Activated CD4-positive, alpha-beta T cell treated with anti-CD3 and anti-CD28 coated beads, Interleukin-2, Interleukin-4, amounts not matched to agents 100 ng/mL and 50 ng/mL, durations not matched to agents 16 hours and 8 hours (primary cell): ENCODE measurements around the gene MRPS10.
A peak's percentile ranks its signal among the peaks of the same experiment; 100 is the strongest.
"Not testable (repeated sequence)": the region's sequence is repeated elsewhere in the genome, so short reads cannot be mapped to it uniquely, and the experiment has no call there.

Experiments used
- DNase-seq: peaks from one replicate; pipeline ENCODE4 v3.0.0-alpha.2; 2020; ENCODE audit warnings: low spot score

The MRPS10 gene

DNA sequence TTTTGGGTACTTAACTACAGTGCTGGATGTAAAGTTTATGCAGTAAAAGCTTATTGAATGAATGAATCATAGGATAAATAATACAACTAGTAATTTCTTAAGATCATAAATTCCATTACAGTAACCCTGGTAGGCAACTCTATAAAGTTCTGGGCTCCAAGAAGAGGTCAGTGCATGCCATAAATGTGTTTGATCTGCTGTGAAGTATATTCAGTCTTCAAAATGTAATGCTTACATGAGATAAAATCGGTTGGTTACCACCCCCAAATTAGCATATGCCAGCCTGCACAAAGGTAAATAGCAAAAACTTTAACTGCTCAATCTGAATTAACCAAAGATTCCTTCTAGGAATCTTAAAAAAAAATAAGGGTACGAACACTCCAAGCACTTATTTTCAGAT lies 10.1 kb downstream of the MRPS10 start:
- not testable (repeated sequence) for DNase-seq

- no peak for DNase-seq
Observed at GRCh38 chr6:42204768-42205282, 12.8 kb downstream of the MRPS10 start.

DNA sequence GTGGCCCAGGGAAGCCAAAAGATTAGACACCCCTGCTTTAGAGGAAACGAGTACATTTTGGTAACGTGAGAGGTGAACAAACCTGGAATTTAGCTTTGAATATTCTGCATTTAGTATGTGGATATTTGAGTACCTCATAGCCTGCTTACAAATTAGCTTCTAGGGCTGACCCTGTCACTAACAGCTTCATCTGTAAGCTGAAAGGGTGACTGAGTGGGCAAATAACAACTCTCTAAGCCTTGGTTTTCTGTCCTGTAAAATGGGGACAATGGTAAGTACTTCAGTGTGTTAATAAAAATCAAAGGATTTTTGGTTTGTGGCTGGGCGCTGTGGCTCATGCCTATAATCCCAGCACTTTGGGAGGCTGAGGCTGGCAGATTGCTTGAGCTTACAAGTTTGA lies 14.5 kb downstream of the MRPS10 start:
- no peak for DNase-seq

DNA sequence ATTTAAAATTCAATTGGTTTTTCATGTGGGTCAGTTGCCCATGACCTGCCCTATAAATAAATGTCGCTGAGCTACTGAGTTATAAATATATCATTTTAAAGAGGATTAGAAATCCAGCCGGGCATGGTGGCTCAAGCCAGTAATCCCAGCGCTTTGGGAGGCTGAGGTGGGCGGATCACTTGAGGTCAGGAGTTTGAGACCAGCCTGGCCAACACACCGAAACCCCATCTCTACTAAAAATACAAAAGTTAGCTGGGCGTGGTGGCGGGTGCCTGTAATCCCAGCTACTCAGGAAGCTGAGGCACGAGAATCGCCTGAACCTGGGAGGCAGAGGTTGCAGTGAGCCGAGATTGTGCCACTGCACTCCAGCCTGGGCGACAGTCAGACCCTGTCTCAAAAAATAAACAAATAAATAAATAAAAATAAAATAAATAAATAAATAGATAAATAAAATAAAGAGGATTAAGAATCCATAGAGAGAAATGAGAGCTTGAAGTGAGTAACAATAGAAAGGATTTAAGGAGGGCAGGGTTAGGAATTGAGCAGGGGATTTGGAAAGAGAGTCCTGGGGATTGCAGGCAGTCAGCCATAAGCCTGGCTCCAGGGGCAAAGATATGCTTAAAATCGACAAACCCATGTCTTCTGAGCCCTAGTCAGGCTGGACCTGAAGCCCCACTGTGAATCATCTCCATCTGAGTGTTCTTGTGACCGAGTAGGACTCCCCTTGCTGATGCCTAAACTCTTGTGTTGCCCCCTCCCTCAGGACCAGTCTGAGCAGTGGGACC lies 15.3 kb downstream of the MRPS10 start:
- DNase-seq, result not testable (repeated sequence)

DNA sequence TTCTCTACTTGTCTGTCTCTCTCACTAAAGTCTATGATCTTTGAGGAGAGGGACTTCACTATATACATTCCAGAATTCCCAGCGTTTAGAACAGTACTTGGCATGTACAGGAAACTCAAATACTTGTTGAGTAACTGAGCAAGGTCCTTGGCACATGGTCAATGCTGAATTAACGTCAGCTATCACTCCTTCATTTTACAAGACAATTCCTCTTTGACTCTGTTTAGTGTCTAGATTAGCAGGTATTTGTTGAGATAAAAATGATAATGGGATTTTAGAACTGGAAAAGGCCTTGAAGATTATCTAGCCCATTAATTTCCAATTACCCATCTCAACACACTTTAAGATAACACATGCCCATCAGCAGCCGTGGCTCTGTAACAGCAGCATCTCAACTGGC lies 16.3 kb downstream of the MRPS10 start:
- DNase-seq, result no peak

DNA sequence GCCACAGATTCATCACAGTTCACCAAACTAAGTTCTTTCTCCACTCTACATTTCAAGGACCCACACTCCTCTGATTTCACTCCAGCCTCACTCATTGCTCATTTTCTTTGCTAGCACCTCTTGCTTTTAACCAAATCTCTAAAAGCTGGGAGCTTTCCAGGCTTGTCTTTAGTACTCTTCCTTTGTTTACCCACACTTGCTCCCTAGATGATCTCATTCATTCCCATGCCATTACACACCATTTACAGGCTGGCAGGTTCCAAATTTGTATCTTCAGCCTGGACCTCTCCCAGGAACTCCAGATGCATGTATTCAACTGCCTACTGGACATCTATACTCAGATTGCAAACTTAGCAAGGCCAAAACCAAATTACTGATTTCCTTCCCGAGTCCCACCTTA lies 17.6 kb downstream of the MRPS10 start:
- no peak for DNase-seq

DNA sequence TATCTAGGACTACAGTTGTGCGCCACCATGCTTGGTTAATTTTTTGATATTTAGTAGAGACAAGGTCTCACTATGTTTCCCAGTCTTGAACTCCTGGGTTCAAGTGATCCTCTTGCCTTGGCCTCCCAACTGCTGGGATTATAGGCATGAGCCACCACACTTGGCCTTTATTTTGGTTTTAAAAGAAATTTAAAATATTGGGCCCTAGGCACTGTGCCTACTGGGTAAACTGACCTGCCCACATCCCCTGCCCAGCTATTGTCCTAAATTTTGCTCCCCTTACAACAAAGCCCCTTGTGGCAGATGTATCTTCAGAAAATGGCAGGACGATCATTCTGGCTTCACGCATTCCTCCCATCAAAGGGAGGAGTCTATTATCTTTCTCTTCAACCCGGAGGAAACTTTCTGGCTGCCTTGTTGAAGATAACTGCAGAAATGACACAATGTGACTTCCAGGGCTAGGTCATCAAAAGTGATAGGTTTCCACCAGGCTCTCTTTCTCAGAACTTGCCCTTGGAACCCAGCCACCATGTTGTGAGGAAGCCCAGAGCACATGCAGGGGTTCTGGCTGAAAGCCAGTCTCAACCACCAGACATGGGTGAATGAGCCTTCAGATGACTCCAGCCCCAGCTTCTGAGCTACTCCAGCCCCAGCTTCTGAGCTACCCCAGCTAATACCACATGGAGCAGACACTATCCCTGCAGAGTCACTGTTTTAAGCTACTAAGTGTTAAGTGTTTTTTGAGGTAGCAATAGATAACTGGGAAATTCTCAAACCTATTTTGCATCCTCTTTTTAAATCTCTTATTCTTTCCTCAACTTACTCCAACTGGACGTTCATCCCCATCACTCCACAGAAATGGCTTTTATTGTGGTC lies 18.3 kb downstream of the MRPS10 start:
- no peak for DNase-seq

DNA sequence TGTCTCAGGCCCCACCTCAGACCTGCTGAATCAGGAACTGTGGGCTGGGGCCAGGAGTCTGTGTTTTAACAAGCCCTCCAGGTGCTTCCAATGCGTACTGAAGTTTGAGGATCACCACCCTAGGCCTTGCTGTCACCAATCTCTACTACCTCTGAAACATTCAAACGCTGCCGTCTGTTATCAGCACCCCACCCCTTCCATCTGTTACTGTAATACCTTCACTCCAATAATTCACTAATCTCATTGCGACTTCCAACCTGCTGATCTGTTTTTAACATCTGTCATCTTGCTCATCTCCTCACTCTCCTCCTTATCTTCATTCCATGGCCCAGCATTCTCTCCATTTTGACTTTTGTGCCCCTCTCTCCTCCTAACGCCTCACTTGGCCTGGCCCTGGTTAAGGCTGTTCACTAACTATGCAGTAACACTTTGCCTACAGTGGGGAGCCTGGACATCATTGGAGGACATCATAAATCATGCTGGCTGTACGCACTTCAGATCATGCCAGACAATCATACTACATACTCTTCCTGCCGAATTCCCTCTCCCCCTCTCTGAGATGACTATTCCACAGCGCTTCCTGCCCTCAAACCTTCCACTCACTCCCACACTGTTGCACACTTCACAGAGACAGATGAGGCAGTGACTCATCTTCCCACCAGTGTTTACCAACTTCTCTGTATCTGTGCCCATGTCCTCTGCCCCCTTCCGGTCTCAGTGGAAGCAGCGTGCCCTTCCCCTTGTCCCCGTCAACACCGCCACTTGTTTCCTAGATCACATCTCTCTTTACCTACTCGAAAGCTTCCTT lies 19.9 kb downstream of the MRPS10 start:
- DNase-seq, result peak; percentile 15

- DNase-seq, result no peak
Observed at GRCh38 chr6:42195415-42195814, 22.2 kb downstream of the MRPS10 start.

- DNase-seq, result no peak
Observed at GRCh38 chr6:42194056-42194455, 23.6 kb downstream of the MRPS10 start.

DNA sequence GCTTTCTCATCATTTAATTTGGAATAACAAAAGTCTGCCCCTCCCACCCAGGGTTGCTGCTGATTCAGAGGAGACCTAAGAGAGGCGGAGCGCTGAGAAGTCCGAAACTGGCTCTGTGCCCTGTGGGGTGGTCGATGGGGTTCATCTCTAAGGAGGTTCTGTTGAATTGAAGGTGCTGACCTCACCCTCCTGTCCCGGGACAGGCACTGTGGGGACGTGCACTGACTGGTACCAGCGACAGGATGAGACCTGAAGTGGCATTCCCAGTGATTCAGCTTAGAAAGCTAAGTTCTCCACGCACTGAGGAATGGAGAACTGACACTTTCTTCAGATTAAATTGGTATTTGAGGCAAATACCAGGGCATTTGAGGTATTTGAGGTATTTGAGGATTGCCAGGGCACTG lies 24.2 kb downstream of the MRPS10 start:
- DNase-seq, result no peak

DNA sequence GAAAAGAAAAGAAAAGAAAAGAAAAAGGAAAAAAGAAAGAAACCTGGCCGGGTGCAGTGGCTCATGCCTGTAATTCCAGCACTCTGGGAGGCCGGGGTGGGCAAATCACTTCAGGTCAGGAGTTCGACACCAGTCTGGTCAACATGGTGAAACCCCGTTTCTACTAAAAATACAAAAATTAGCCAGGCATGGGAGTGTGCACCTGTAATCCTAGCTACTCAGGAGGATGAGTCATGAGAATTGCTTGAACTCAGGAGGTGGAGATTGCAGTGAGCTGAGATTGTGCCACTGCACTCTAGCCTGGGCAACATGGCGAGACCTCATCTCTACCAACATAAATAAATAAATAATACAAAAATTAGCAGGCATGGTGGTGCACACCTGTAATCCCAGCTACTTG lies 25.3 kb downstream of the MRPS10 start:
- not testable (repeated sequence) for DNase-seq

DNA sequence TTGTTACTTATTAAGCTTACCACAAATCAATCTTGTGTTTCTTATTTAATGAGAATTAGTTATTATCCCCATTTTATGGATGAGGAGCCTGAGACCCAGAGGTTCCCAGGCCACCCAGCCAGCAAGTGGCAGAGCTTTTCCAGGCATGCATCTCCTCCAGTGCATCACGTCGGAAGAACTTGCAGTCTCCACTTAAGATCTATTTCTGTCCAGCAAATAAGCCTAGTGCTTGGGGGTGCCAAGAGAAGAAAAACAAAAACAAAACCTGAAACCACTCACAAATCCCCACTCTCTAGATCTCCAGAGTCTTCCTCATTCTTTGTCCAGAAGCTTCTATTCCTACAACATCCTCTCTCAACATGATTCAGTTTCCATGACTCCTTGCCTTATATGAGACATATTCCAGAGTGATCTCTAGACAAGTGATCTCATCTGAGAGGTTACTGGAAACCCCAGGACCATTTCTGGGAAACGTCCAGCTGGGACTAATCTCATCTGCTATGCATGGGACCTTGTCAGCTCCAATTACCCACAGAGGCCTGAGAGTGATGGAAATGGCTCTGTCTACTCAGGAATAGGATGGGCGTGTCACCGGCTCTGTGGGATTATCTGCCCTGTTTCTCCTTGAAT lies 27.0 kb downstream of the MRPS10 start:
- no peak for DNase-seq

DNA sequence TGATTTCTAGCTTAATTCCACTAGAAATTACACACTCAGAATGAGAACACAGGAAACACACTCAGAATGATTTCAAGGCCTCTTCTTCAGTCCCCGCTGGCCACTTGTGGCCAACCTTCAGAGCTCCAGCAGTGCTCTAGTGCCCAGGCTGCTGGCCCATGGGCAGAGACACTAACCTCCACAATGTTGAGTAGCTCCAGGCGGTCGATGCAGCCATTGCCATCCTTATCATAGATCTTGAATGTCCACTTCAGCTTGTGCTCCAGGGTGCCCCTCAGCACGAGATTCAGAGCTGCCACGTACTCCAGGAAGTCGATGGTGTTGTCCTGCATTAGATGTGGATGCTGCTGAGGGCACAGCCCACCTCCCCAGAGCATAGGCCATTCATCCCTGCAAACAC lies 29.3 kb downstream of the MRPS10 start:
- DNase-seq, result no peak

DNA sequence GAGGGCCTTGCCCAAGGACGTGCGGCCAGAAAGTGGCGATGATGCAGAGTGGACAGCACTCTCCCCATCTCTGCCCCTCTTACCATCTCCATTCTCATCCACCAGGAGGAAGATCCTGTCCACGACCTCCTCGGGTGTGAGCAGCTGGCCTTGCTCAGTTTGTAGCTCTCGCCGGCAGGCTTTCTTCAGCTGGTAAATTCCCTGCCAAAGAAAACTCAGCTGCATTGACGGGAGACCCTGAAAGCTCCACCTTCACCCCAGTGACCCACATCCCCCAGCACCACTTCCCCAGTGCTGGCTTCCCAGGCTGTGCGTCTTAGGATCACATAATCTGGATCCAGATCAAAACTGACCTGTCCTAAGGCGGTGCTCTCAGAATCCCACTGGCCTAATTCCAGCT lies 32.1 kb downstream of the MRPS10 start:
- DNase-seq, result no peak

DNA sequence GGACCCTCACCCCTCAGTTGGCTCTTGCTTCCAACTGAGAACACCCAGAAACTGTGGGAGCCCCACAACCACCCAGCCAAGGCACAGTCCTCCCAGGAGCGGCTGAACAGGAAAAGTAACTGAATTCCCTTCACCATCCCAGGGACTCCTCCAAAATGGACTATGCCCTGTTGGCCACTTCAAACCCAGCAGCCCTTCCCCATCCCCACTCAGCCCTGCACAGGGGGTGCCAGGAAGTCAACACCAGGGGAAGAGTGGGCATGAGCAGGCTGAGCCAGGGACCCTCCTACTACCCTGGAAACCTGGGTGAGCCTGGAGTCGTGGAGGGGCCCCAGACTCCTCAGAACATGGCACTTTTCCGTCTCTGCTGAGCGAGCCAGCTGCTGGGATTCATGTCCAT lies 33.2 kb downstream of the MRPS10 start:
- no peak for DNase-seq

DNA sequence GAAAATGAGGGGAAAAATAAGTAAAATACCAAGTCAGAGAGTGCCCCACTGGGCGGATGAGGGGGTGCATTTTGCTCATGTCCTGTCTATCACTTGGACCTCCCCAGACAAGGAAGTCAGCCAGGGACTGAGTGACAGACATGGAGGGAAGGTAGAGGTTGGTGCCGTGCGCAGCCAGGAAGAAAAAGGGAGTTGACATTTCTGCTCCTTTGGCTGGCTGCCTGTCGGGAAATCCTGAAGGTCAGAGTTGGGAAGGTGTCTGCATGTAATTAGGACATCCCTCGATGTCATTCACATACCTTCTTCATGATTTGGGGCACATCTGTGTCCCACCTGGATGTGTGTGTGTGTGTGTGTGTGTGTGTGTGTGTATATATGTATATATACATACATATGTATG lies 35.6 kb downstream of the MRPS10 start:
- DNase-seq, result no peak

DNA sequence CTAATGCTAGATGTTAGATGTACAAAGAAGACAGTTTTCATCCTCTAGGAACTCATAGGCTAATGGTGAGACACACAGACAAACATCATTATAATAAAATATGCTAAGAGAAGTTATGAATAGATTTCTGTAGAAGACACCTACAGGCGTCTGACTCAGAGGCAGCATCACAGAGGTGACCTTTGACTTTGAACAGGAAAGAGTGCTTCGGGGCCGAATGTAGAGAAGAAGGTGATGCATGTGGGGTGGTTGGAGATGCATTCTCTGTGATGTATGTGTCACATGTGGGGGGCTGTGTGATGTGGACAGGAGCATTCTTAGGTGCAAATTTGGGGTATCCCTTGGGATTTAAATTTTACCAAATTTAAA lies 37.7 kb downstream of the MRPS10 start:
- DNase-seq, result no peak

GRCh38 chr6:42179261-42179944 lies 38.3 kb downstream of the MRPS10 start:
- DNase-seq, result no peak

DNA sequence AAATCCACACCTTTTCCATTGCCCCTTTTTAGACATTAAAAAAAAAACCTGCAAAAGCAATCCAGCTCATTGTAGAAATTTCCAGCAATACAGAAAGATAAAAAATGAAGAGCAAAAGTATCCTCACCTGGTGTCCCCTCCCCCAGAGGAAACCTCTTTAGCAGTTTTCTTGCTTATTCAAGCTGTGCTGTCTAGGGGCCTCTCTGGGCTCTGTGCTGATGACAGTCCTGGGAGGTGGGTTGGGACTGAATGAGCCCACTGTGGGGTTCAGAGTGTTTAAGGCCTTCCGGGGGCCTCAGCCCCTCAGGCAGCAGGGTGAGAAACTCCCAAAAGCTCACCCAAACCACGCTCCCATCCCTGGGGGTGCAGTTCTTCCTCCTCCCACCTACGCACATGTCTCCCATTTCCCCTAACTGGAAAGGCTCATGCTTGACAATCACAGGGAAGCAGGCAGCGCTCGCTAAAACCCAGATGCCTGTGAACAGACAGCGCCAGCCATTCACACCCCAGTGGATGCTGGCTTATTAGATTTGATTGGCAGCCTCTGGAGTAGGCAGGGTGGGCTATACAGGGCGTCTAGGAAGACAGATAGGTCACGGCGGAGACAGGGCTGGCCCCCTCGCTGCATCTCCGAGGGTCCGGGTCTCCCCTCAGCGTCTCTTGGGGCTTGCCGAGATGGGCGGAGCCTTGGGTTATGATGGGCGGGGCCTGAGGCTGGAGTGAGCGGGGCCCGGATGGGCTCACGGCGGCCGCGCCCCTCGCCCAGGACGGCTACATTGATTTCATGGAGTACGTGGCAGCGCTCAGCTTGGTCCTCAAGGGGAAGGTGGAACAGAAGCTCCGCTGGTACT lies 39.9 kb downstream of the MRPS10 start:
- no peak for DNase-seq
